ENCODE data around the gene HOXD11.

DNA sequence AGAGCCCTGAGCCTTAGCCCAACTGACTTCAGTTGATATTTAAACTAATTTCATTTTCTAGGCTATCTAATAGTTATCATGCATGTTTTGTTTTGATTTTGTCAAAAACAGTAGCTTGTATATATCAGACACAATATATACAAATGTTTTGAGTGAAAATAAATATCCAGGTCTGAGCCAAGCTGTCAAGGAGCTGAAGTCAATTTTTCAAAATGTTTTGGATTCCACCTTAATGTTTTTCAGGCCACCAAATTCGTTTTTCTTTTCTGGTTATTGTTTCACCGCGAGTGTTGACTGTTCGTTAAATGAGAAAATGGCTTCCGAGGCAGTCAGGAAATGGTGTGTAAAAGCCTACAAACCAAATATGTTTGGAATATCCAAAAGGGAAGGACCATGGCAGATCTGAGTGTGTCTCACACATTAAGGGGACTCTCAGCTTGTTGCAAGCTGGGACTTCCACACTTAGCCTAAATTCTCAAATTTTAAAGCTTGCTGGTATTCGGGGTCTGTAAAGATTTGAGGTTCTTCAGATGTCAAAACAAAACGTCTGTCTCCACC lies 4.7 kb upstream of the HOXD11 start:
- TF ChIP-seq, protein P1, sequence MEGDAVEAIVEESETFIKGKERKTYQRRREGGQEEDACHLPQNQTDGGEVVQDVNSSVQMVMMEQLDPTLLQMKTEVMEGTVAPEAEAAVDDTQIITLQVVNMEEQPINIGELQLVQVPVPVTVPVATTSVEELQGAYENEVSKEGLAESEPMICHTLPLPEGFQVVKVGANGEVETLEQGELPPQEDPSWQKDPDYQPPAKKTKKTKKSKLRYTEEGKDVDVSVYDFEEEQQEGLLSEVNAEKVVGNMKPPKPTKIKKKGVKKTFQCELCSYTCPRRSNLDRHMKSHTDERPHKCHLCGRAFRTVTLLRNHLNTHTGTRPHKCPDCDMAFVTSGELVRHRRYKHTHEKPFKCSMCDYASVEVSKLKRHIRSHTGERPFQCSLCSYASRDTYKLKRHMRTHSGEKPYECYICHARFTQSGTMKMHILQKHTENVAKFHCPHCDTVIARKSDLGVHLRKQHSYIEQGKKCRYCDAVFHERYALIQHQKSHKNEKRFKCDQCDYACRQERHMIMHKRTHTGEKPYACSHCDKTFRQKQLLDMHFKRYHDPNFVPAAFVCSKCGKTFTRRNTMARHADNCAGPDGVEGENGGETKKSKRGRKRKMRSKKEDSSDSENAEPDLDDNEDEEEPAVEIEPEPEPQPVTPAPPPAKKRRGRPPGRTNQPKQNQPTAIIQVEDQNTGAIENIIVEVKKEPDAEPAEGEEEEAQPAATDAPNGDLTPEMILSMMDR (IDR thresholded peaks at IDR 0.05 in 4 of 5, conservative IDR thresholded peaks at IDR 0.05 in 1 of 5), result no peak
- no peak for TF ChIP-seq POLR2A (IDR thresholded peaks at IDR 0.05)

Measured in gastrocnemius medialis (tissue), 4 donors.